ENCODE data around the gene L3MBTL1.

GRCh38 chr20:43477193-43477592, 30.3 kb upstream of the L3MBTL1 start:
- TF ChIP-seq CTCF (IDR thresholded peaks at IDR 0.05) (no peak), POLR2A (IDR thresholded peaks at IDR 0.05) (no peak)

Measured in testis (tissue), 2 donors.